CD4-positive, alpha-beta T cell treated with Interleukin-17A for 4 hours (primary cell): ENCODE measurements around the gene CALD1.

Experiments used
- DNase-seq: peaks from one replicate; pipeline ENCODE4 v3.0.0-alpha.2; 2020; ENCODE audit warnings: mixed read lengths

Gene CALD1

DNA sequence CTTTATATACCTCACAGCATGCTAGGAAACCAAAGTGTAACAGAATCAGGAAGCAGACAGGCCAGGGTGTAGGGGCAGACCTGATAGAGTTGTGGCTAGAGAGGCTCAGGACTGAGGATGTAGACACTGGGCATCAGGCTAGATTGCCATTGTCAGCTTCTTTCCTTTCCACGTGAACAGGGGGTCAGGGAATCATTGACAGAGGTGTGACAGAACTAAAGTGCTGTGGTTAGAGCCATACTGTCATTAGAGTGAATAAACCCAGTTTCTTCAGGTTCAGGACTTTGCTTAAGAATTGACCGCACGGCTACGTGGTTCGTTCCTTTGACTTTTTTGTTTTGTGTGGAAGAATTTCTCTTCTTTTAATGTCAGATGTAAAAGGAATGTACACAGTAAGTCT, 90.7 kb downstream of the CALD1 start:
- DNase-seq = no peak

- DNase-seq = no peak
These were observed 91.3 kb downstream of the CALD1 start for GRCh38 chr7:134870781-134871180.

GRCh38 chr7:134873253-134873652, 93.8 kb downstream of the CALD1 start:
- no peak for DNase-seq

DNA sequence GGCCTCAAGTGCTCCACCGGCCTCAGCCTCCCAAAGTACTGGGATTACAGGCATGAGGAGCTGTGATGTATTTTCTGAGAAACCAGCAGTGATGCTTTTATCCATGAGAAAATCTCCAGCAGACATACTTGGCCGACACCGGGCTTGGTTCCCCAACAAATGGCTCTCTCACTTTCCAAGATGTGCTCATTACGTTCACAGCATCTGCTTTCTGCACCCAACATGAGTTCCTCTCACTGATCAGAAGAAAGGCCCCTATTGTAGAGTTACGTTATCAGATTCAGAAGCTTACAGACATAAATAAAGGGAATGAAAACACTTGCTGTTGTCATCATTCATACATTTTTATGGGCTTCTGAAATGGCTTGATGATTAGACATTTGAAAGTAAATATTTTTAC, 95.0 kb downstream of the CALD1 start:
- no peak for DNase-seq

DNA sequence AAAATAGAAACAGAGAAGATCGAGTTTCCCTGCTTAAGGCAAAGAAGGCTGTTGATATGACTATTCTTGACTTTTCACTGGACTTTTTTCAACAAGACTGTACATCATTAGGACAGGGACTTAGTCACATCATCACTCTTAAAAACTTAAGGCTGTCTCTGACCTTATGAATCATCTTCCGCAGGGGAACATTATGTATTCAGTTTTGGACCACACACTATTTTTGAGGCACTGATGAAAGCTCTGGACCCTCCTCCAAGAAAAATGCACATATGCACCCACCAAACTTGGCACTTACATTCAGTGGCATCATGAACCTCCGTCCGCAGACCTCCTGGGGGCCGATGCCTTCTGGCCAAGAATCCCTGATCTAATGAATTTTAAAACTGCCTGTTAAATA, 96.4 kb downstream of the CALD1 start:
- DNase-seq = no peak

DNA sequence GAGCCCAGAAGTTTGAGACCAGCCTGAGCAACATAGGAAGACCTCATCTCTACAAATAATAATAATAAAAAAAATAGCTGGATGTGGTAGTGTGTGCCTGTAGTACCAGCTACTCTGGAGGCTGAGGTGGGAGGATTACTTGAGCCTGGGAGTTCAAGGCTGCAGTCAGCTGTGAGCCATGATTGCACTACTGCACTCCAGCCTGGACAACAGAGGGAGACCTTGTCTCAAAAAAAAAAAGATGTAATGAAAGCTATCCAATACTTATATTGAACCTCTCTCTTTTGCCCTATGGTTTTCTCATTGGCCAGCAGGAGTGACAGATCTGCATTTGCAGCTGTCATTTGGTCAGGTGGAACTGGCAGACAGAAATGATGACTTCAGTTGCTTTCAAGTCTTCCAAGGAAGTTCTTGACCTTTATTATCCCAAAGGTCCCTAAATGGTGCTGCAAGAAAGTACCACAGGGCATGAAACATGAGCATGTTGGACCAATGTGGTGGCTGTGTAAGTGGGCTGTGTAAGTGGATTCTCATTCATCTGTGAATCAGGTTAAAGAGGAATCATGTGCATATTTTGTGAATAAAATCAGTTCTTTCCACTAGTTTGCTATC, 99.4 kb downstream of the CALD1 start:
- DNase-seq = no peak

DNA sequence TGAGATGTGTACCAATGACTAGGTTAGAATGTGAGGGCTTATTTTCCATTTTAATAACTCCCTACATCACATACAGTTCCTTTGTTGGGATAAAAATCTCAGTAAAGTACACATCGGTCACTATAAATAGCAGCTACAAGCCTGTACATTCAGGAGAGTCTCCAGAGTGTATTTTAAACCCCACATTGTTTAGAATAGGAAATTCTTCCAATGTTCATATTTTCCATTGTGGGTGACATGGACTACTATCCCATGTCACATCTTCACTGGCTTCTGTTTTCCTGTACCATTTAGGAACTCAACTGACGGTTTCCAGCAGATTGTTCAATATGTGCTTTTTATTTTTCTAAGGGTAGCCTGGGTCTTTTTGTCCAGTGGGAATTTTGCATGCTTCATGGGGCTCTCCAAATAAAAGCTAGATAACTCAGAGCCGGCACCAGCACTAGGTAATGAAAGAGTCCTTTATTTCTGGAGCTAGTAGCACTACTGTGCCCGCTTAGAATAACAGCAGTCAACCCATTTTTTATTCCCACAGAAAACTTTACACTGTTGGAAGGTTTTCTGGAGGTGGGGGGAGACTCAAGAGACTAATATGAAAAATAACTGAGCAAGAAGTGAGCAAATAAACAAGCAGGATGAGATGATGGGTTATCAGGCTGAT, 100.5 kb downstream of the CALD1 start:
- DNase-seq = no peak

- no peak for DNase-seq
These were observed 103.0 kb downstream of the CALD1 start for GRCh38 chr7:134882481-134882880.

- DNase-seq = no peak
These were observed 106.5 kb downstream of the CALD1 start for GRCh38 chr7:134885967-134886352.

DNA sequence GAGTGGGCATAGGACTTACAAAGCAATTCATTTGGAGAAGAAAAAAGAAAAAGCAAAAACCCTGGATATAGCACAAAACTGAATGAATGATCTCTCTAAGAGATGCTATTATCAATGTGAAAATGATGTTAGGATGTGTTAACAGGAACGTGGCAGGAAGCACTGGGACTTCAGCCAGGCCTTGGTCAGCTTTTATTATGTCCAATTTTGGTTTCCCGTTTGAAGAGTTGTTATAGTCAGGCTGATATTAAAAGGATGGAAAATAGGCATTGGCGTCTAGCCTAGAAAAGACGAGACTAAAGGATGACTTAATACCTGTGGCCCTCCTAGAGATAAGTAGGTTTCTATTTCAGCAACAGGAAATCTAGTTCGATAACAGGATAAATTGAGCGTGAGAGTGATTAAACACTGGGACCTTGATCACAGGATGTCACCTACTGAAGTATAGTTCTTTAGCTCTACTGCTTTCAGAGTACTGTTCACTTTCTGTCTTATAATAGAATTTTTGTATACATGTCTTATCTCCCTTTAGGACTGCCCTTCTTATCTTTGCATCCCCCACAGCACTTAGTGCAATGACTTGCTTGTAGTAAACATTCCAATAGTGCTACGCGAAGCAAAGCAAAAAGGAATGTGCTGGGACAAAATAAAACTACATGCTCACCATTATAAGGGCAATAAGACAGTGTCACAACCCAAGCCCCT, 107.1 kb downstream of the CALD1 start:
- no peak for DNase-seq

DNA sequence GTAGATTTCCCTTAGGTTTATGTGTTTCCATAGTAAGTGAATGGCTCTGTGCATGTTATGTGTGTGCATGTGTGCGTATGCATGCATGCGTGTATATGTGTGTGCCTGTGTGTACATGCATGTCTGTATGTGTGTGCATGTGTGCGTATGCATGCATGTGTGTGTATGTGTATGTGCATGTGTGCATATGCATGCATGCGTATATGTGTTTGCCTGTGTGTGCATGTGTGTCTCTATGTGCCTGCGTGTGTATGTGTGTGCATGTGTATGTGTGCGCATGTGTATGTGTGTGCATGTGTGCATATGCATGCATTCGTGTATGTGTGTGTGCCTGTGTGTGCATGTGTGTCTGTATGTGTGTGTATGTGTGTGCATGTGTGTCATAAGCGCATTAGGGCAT, 108.1 kb downstream of the CALD1 start:
- DNase-seq = no peak

DNA sequence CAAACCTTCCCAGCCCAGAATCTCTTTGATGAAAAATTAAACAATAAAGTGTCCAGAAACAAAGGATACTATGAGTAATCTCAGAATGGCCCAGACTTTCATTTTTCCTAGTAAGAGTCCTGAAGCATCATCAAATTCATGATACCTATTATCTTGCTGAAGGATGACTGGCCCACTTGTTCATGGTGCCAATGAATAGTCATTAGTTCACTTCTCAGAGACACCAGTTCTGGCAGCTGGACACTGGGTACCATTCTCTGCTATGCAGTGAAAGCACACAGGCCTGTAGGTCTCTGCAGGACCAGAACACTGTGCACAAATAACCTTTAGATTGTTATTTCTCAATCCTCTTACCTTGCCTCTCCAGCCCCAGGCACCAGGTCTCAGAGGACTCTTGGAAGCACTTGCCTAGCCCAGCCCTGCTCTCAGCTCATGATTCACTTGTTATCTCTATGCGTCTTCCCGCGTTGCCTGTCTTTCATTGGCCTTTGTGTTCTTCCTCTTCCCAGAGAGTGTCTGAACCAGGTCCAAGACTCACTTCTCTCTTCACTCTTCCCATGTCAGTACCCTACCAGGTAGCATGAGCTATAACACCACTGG, 108.8 kb downstream of the CALD1 start:
- DNase-seq = no peak

DNA sequence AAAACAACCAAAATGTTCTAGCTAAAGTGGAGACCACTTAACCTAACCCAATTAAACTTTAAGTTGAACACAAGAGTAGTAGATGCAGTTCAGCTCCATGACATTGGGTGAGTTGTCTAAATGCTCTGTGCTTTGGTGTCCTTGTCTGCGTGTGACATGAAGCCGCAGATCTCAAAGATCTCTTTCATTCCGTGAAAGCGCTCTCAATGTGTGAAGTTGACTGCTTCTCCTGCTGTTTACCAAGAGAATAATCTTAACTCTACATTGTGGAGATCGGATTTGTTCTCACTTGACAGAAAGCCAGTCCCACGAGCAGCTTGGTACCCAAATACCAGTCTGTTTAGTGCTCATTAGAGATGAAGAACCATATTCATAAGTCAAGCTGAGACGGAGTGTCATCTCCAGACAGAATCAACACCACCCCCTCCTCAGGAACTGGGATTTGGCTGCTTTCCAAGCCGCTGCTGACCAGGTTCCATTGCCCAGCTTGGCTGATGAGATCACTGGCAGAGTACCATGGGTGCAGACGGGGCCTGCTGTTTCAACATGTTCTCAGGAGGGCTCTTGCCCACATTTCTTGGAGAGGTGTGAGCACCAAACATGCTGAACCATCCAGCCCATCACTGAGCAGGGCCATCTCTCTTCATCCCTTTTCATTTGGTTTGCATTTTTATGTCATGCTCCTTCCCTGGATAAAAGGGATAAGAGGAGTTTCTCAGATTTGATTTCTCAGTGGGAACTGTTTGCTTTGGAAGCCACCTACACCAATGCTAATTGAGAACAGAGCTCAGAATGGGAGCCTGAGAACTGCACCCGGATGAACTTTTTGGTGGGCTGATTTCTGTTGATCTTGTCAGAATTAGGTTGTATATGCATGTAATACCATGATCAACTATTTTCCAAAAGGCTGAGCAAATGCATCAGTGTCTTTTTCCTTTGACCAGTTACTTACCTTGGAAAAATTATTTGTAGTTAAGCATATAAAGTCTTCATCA, 111.1 kb downstream of the CALD1 start:
- no peak for DNase-seq

DNA sequence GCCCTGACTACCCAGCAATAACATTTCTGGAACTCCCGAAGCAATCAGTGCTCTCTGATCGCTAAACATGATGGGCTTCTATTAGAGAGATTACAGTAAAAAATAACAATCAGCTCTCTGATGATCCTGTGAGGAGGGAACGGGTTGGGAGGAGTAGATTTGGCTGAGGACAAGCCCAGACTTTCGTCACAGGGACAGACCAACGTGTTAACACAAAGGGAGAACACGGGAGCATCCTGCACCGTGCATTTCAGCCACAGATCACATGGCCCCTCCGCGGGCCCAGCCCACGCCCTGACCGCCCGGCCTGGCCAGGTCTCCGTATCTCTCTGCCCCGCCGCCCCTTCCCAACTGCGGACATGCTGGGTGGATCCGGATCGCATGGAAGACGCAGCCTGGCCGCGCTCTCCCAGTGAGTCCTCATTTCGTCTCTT, 111.8 kb downstream of the CALD1 start:
- DNase-seq = no peak

DNA sequence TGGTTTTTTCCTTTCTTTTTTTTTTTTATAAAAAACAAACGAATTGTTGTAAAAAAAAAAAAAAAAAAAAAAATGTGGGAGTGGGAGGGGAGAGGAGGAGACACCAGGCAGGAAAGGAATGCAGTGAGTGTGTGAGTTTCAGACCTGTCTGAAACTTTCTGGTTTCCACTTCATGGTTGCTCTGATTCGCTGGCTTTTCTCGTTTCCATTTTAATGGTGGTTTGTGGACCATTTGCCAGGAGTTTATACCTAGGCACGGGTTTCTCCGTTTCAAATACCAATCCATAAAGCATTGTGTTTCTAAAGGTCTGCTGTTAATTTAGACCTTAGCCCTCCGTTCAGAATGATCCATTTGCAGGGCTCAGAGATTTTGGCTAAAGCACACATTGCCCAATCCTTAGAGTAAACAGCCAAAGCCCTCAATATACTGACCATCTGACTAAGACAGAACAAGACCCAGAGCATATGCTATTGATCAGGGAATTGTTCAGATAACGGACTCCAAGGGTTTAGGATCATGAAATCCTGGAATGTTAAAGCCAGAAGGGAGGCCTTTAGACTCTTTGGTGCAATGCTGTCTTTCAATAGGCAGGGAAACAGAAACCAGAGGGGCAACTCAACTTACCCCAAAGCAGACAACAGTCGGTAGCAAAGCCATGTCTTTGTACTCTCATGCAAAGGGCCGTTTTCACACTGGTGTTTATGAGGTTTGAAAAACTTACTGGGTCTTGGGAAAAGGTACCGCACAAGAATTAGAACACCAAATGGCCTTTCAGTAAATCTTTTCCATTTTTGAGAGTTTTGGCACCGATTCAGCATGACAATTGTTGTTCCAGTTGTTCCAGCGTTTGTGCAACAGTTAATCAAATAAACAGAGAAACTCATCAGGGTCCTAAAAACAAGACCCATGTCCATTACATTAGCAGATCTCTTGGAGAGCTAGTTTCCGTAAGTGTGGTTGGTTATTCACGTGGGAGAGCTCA, 112.6 kb downstream of the CALD1 start:
- DNase-seq = no peak

DNA sequence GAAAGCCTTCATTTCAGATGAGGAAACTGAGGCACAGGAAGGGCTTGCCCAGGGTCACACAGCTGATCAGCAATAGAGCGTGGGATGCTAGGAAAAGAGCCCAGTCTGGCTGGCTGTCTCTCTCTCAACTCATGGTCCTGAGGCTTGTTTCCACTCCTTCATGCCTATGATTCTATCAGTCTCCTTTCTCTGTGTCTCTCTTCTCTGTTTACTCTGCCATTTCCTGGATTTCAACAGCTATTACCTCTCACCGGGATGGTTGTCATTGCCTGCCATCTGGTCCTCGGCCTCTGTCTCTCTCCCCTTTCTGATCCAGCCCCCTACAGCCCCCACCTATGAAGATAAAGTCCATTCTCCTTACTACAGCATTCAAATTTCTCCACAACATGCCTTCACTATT, 113.5 kb downstream of the CALD1 start:
- DNase-seq = no peak

DNA sequence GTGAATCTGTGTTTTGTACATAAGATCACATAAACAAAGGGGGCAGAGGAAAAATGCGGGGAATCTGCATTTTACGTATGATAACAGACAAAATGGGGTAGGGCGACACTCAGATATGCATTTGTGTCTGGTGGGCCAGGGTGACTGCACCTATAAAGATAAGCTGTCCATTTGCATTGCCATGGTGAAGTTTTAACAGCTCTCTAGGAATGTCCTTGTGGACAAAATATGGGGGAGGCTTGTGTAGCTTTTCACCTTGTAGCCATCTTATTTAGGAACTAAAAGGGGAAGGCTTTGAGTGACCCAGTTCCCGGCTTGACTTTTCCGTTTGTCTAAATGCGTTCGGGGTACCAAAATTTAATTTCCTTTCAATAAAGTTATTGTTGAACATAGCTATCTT, 114.5 kb downstream of the CALD1 start:
- DNase-seq = no peak

- DNase-seq = no peak
These were observed 115.5 kb downstream of the CALD1 start for GRCh38 chr7:134894928-134895327.

DNA sequence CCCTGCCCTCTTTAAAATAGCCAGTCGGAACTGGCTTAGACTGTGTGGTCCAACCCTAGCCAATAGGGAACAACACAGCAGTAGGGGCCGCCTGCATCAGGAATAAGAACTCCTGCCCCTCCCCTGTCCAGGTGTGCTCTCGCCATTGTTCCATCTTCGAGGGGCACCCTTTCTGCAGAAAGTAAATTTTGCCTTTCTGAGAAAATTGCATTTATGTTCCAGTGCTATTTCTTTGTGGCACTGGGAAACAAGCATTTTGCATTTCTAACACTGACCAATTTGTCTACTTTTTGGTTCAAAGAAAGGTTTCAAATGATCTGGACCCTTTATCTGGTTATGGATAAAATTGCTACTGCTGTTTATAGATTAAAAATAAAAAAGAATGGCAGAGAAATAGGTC, 116.6 kb downstream of the CALD1 start:
- no peak for DNase-seq

DNA sequence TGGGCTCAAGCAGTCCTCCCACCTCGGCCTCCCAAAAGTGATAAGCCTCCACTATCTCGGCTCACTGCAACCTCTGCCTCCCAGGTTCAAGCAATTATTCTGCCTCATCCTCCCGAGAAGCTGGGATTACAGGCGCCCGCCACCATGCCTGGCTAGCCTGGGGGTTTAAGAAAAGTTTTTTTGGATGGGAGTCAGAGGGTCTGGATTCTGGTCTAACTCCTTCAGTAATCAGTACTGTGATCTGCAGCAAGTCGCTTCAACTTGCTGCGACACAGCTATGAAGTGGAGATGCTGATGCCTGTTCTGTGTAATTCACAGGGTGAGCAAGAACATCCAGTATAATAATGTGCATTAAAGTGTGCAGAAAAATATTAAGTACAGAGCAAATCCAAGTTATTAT, 118.5 kb downstream of the CALD1 start:
- no peak for DNase-seq

- no peak for DNase-seq
These were observed 120.3 kb downstream of the CALD1 start for GRCh38 chr7:134899729-134900128.
